GM13976 (cell line): ENCODE data around the gene SHE.

Experiments
- DNase-seq: peaks from one replicate; pipeline ENCODE4 v3.0.0; 2012; ENCODE audit warnings: low spot score
- CTCF ChIP-seq: IDR thresholded peaks from 2 replicates; pipeline ENCODE4 v1.5.1; 2012; ENCODE audit warnings: borderline replicate concordance, mild to moderate bottlenecking; ENCODE audit not compliant: insufficient read depth; ENCODE audit errors: extremely low read depth, missing control alignments, control extremely low read depth
- in situ Hi-C: fragments of 300-500 bp; cut with MboI; formaldehyde crosslinking; loops from one replicate; pipeline ENCODE4 v1.12.0; 2022; ENCODE audit warnings: low sequenced_read_pairs, mixed read lengths, inconsistent platforms; ENCODE audit not compliant: unreplicated experiment

SHE gene

GRCh38 chr1:154436433-154436832, 65.8 kb downstream of the SHE start:
- in situ Hi-C loops, result no loop called here

GRCh38 chr1:154435599-154436200, 66.5 kb downstream of the SHE start:
- in situ Hi-C loops, result no loop called here
- DNase-seq, result no peak
- TF ChIP-seq CTCF, result no peak

More at GRCh38 chr1:154436433-154436832, 65.8 kb downstream of the SHE start:
- no peak for TF ChIP-seq CTCF
- no peak for DNase-seq

GRCh38 chr1:154434346-154435085, 67.7 kb downstream of the SHE start:
- in situ Hi-C loops, result no loop called here
- no peak for DNase-seq
- no peak for TF ChIP-seq CTCF

- in situ Hi-C loops, result no loop called here
- TF ChIP-seq CTCF, result no peak
- no peak for DNase-seq
These were observed 68.9 kb downstream of the SHE start for GRCh38 chr1:154433161-154433764.

- in situ Hi-C loops, result no loop called here
- no peak for DNase-seq
- no peak for TF ChIP-seq CTCF
These were observed 70.4 kb downstream of the SHE start for GRCh38 chr1:154431586-154432373.

- DNase-seq, result no peak
- TF ChIP-seq CTCF, result no peak
- in situ Hi-C loops, result no loop called here
These were observed 71.3 kb downstream of the SHE start for GRCh38 chr1:154430903-154431302.
